ENCODE measurements around the gene RPL22.

The RPL22 gene

DNA sequence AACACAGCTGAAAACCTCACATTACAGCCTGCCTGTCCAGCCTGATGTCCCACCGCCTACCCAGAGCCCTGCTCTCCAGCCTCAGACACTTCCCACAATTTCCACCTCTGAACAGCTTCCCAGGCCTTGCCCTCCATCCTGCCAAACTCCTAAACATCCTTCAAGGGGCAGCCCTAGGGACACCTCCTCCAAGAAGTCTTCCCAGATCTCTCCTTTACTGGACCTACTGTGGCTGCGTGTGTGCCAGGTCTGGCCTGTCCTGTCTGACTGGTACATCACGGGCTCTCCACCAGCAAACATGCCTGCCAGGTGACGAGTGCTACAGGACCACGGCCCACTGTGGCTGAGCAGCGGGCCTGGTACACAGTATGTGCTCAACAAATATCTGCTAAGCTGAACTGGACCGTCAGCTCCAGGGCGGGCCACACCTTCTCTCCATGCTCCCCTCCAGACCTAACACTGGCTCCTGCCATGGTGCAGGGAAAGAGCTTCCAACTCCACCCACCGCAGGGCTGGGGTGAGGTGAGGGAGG is 48.0 kb downstream of the RPL22 start:
- no peak for DNase-seq

- DNase-seq = no peak
These were observed 49.1 kb downstream of the RPL22 start for GRCh38 chr1:6150006-6150938.

DNA sequence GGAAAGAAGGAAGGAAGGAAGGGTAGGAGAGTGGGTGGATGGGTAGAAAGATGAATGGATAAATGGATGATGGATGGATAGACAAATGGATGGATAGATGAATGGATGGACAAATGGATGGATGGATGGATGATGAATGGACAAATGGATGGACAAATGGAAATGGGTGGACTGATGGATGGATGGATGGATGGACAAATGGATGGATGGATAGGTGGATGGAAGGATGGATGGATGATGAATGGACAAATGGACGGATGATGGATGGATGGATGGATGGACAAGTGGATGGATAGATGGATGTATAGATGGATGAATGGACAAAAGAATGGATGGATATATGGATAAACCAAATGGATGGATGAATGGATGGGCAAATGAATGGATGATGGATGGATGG is 49.8 kb downstream of the RPL22 start:
- DNase-seq = no peak

- DNase-seq = peak; percentile 46
These were observed 50.7 kb downstream of the RPL22 start for GRCh38 chr1:6148497-6149241.

GRCh38 chr1:6145864-6146410 is 53.5 kb downstream of the RPL22 start:
- DNase-seq = no peak

- no peak for DNase-seq
These were observed 54.0 kb downstream of the RPL22 start for GRCh38 chr1:6145396-6145750.

DNA sequence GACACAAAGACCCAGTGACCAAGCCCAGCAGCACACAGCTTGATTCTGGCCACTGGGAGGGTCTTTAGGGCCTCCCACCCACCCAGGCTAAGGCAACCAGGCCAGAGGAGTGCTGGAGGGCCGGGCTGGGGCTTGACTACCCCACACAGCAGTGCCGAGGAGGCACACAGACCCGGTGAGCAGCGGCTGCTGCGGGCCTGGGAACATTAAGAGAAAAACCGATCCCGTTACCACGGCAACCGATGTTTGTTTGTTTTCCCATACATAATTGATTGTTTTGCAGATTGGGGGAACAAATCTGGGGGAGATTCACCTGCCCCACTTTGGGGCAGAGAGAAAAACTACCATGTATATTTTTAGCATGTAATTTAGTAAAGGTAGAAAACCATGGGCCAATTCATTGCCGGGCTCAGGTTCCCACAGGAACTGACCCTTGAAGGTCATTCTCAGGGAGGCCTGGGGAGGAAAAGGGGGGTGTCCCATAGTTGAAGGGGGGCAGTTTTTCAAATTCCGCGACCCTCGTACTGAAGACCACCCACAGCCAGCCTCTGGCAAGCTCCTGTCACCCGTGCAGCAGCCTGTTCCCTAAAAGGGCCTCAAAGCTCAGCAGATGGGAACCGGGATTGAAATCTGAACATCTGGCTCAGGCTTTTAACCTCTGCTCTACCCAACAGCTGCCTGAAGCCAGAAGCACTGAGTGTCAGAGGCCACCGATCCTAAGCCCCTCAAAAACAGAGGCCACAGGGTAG is 54.6 kb downstream of the RPL22 start:
- no peak for DNase-seq

- no peak for DNase-seq
These were observed 55.2 kb downstream of the RPL22 start for GRCh38 chr1:6144175-6144574.

- no peak for DNase-seq
These were observed 56.0 kb downstream of the RPL22 start for GRCh38 chr1:6143395-6143794.

DNA sequence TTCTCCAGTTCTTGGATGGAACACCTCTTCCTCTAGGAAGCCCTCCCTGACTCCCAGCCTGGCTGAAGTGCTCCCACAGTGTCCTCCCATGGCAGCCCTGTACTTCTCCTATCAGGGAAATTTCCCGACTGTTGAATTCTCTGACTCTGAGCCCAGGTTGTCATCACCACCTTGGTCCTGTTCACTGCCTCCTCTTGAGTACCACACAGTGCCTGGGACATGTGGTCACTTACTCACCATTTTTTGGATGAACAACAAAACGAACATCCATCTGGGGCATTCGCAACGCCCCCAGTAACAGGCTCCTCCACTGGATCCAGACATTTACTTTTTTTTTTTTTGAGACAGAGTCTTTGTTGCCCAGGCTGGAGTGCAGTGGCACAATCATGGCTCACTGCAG is 56.7 kb downstream of the RPL22 start:
- DNase-seq = no peak

DNA sequence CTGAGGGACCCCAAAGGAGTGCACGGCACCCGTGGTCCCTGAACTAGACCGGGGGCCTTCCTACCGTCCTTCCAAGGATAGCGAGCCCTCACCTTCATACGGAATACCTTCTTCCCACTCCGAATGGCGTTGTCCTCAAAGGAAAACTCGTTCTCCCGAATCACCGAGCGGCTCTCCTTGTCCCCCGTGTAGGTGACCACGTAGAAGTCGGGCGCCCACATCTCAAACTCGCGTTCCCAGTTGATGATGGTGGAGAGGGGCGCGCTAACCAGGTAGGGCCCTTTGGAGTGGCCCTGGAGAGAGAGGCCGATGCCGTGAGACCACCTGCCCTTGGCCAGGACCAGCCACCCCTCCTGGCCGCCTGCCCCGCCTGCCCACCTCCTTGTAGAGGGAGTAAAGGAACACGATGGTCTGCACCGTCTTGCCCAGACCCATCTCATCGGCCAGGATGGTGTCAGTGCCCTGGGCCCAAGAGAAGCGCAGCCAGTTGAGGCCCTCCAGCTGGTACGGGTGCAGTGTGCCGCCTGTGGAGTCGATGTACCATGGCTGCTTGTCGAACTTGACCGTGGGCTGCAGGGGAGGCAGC is 57.3 kb downstream of the RPL22 start:
- DNase-seq = no peak

GRCh38 chr1:6141592-6141991 is 57.8 kb downstream of the RPL22 start:
- no peak for DNase-seq

DNA sequence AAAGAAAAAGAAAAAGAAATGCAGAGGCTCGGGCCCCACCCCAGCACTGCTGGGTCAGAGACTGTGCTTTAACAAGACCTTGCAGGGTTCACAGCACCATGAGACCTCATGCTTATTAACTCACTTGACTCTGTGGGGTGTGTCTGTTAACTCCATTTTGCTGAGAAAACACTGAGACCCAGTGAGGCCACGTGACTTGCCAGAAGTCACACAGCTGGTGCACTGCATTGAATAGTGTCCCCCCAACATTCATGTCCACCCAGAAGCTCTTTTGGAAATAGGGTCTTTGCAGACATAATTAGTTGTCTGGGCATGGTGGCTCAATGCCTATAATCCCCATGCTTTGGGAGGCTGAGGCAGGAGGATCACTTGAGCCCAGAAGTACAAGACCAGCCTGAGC is 59.0 kb downstream of the RPL22 start:
- no peak for DNase-seq

- DNase-seq = no peak
These were observed 61.6 kb downstream of the RPL22 start for GRCh38 chr1:6137758-6138157.

GRCh38 chr1:6136516-6137220 is 62.7 kb downstream of the RPL22 start:
- no peak for DNase-seq

Measured in central memory CD4-positive, alpha-beta T cell (primary cell).